SK-N-SH treated with all-trans-retinoic acid at 6 μM for 48 hours (cell line): Measurements from ENCODE around the gene RNF144B.

Source experiments
- PPARA ChIP-seq: fragments of 250-450 bp; sonication (Bioruptor Pico); IDR thresholded peaks from 2 replicates; pipeline ENCODE4 v1.5.0; 2020; ENCODE audit warnings: mild to moderate bottlenecking, borderline replicate concordance
- RARB ChIP-seq: fragments of 250-450 bp; sonication (Bioruptor Pico); IDR thresholded peaks from 2 replicates; pipeline ENCODE4 v1.8.0; 2021; ENCODE audit warnings: mild to moderate bottlenecking, moderate library complexity
- ZFP3 ChIP-seq: fragments of 250-450 bp; sonication (Bioruptor Pico); IDR thresholded peaks from 2 replicates; pipeline ENCODE4 v1.5.0; 2020; ENCODE audit warnings: mild to moderate bottlenecking, moderate library complexity
- TF ChIP-seq, protein P1 (sequence below): fragments of 250-450 bp; sonication (Bioruptor Pico); IDR thresholded peaks from 2 replicates; pipeline ENCODE4 v1.8.0; 2020; ENCODE audit warnings: mild to moderate bottlenecking, moderate library complexity, borderline replicate concordance

DNA sequence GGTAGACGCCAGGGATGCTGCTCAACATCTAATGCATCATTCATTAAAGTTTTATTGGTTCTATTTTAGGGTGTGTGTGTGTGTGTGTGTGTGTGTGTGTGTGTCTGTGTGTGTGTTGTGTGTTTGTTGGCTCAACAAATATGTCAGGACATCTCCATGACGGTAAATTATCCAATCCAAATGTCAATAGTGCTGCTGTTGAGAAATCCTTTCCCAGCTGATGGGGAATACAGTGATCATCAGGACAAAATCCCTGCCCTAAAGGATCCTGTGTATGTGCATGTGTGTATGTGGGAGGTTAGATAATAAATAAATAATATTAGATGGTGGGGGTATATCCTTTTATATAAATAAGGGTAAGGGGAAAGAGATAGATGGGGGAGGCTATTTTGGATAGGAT is 59.6 kb downstream of the RNF144B start:
- no peak for TF ChIP-seq ZFP3 (CRISPR knock-in tag)
- TF ChIP-seq, protein P1, sequence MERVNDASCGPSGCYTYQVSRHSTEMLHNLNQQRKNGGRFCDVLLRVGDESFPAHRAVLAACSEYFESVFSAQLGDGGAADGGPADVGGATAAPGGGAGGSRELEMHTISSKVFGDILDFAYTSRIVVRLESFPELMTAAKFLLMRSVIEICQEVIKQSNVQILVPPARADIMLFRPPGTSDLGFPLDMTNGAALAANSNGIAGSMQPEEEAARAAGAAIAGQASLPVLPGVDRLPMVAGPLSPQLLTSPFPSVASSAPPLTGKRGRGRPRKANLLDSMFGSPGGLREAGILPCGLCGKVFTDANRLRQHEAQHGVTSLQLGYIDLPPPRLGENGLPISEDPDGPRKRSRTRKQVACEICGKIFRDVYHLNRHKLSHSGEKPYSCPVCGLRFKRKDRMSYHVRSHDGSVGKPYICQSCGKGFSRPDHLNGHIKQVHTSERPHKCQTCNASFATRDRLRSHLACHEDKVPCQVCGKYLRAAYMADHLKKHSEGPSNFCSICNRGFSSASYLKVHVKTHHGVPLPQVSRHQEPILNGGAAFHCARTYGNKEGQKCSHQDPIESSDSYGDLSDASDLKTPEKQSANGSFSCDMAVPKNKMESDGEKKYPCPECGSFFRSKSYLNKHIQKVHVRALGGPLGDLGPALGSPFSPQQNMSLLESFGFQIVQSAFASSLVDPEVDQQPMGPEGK (CRISPR knock-in tag): no peak
- no peak for TF ChIP-seq RARB (CRISPR knock-in tag)
- no peak for TF ChIP-seq PPARA (CRISPR knock-in tag)
